Measurements from ENCODE around the gene ADRM1.

DNA sequence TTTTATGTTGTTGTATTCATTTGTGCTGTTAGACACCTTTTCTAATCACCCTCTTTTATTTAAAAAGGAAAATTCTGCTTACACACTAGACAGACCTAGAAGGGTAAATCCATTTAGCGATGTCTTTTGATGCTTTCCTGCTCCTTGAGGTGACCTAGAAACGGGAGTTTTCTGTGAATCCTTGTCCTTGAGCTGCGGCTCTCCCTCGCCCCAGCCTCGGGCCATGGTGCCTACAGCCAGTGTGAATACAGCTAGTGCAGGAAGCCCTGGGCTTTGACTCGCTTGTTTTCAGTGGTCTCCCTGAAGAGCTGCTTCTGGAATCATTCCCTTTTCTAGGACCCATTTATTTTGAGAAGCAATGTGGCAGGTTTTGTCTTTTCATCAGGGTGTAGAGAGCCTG is 17.6 kb upstream of the ADRM1 start:
- TF ChIP-seq, protein P1, sequence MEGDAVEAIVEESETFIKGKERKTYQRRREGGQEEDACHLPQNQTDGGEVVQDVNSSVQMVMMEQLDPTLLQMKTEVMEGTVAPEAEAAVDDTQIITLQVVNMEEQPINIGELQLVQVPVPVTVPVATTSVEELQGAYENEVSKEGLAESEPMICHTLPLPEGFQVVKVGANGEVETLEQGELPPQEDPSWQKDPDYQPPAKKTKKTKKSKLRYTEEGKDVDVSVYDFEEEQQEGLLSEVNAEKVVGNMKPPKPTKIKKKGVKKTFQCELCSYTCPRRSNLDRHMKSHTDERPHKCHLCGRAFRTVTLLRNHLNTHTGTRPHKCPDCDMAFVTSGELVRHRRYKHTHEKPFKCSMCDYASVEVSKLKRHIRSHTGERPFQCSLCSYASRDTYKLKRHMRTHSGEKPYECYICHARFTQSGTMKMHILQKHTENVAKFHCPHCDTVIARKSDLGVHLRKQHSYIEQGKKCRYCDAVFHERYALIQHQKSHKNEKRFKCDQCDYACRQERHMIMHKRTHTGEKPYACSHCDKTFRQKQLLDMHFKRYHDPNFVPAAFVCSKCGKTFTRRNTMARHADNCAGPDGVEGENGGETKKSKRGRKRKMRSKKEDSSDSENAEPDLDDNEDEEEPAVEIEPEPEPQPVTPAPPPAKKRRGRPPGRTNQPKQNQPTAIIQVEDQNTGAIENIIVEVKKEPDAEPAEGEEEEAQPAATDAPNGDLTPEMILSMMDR (IDR thresholded peaks at IDR 0.05): no peak
- no peak for TF ChIP-seq POLR2A (IDR thresholded peaks at IDR 0.05)
